IMR-90 (cell line): ENCODE results near the gene ECSCR. TPM values are rescaled to one million over a fixed set of nuclear protein-coding genes. Genes with fewer than 3 reads are reported as not detected.

Experiments
- ATAC-seq: fragments of 200-7000 bp; cut with Tn5 transposase; 2 replicates; pipeline ENCODE4 v1.9.1; 2020; ENCODE audit warnings: low read depth, mild to moderate bottlenecking, moderate library complexity
- BruUV-seq: library from RNA; stranded (reverse); fragments of 400-500 nt; replicated peaks from 2 replicates; lab custom pipeline; 2021; lab: Mats Ljungman, UMichigan
- CTCF ChIA-PET: fragments of 300-600 bp; formaldehyde crosslinking; extraction: SDS; loops from one replicate; lab custom pipeline; 2021; ENCODE audit warnings: antibody characterized with exemption; lab: Yijun Ruan, JAX
- POLR2A ChIA-PET: fragments of 300-600 bp; sonication (Branson Sonifier 250); formaldehyde crosslinking; loops from one replicate; lab custom pipeline; 2022; ENCODE audit warnings: antibody characterized with exemption; ENCODE audit not compliant: unreplicated experiment; lab: Charles Lee
- DNase-seq: peaks from one replicate; pipeline ENCODE4 v3.0.0; 2013
- H2AFZ ChIP-seq: replicated peaks from 2 replicates; pipeline ENCODE3; 2013; ENCODE audit warnings: low read length, mild to moderate bottlenecking; ENCODE audit not compliant: poor library complexity
- H2AK5ac ChIP-seq: 2 replicates; pipeline ENCODE4 v1.6.1; 2013; ENCODE audit warnings: low read depth, low read length, inconsistent platforms
- H2AK9ac ChIP-seq: replicated peaks from 2 replicates; pipeline ENCODE3; 2013; ENCODE audit warnings: mild to moderate bottlenecking, low read depth, low read length, moderate library complexity; ENCODE audit not compliant: poor library complexity
- H2BK120ac ChIP-seq: 2 replicates; pipeline ENCODE4 v1.6.1; 2013; ENCODE audit warnings: low read depth, low read length, inconsistent platforms
- H2BK15ac ChIP-seq: 3 replicates; pipeline ENCODE4 v1.6.1; 2013; ENCODE audit warnings: low read depth, low read length, inconsistent platforms
- H2BK20ac ChIP-seq: 2 replicates; pipeline ENCODE4 v1.6.1; 2013; ENCODE audit warnings: low read depth, mild to moderate bottlenecking, inconsistent platforms, low read length, moderate library complexity
- H2BK5ac ChIP-seq: 2 replicates; pipeline ENCODE4 v1.6.1; 2013; ENCODE audit warnings: mild to moderate bottlenecking, low read depth, low read length, inconsistent platforms; ENCODE audit not compliant: poor library complexity, severe bottlenecking
- H3K14ac ChIP-seq: replicated peaks from 2 replicates; pipeline ENCODE4 v1.6.1; 2013; ENCODE audit warnings: low read depth, low read length, inconsistent platforms
- H3K18ac ChIP-seq: 2 replicates; pipeline ENCODE4 v1.6.1; 2013; ENCODE audit warnings: low read depth, low read length, control low read depth
- H3K23ac ChIP-seq: 2 replicates; pipeline ENCODE4 v1.6.1; 2013; ENCODE audit warnings: low read depth, low read length, inconsistent platforms
- H3K27ac ChIP-seq: 2 replicates; pipeline ENCODE4 v1.5.1; 2013; ENCODE audit warnings: mild to moderate bottlenecking, control low read depth, low read length; ENCODE audit not compliant: insufficient read depth
- H3K27me3 ChIP-seq: 2 replicates; pipeline ENCODE4 v1.6.1; 2013; ENCODE audit warnings: low read length; ENCODE audit not compliant: control insufficient read depth, insufficient read depth
- H3K36me3 ChIP-seq: 2 replicates; pipeline ENCODE4 v1.6.1; 2013; ENCODE audit warnings: low read length, mixed read lengths; ENCODE audit not compliant: control insufficient read depth, insufficient read depth
- H3K4ac ChIP-seq: 2 replicates; pipeline ENCODE4 v1.6.1; 2013; ENCODE audit warnings: low read depth, low read length, inconsistent platforms
- H3K4me1 ChIP-seq: 2 replicates; pipeline ENCODE4 v1.6.1; 2013; ENCODE audit warnings: low read length, mixed read lengths; ENCODE audit not compliant: control insufficient read depth, insufficient read depth
- H3K4me2 ChIP-seq: 2 replicates; pipeline ENCODE4 v1.6.1; 2013; ENCODE audit warnings: low read depth, mild to moderate bottlenecking, control low read depth, low read length, moderate library complexity
- H3K4me3 ChIP-seq: 2 replicates; pipeline ENCODE4 v1.5.1; 2013; ENCODE audit warnings: low read depth, mild to moderate bottlenecking, control low read depth, low read length, moderate library complexity; ENCODE audit not compliant: insufficient read depth
- H3K56ac ChIP-seq: 2 replicates; pipeline ENCODE4 v1.6.1; 2013; ENCODE audit warnings: low read length, inconsistent platforms; ENCODE audit not compliant: insufficient read depth; ENCODE audit errors: extremely low read depth
- H3K79me1 ChIP-seq, 2 experiments: 2 replicates each; pipeline ENCODE4 v1.6.1; 2013; ENCODE audit warnings: low read length in 2 of 2, inconsistent platforms in 1 of 2, low read depth in 1 of 2
- H3K9ac ChIP-seq: 2 replicates; pipeline ENCODE4 v1.6.1; 2013; ENCODE audit warnings: low read depth, low read length, control low read depth
- H3K9me1 ChIP-seq: 2 replicates; pipeline ENCODE4 v1.6.1; 2013; ENCODE audit warnings: low read length, inconsistent platforms; ENCODE audit not compliant: insufficient read depth
- H3K9me3 ChIP-seq: 2 replicates; pipeline ENCODE4 v1.6.1; 2013; ENCODE audit warnings: low read length; ENCODE audit not compliant: control insufficient read depth, insufficient read depth
- H4K20me1 ChIP-seq: 2 replicates; pipeline ENCODE4 v1.6.1; 2013; ENCODE audit warnings: low read length, inconsistent platforms; ENCODE audit not compliant: insufficient read depth
- H4K5ac ChIP-seq: 2 replicates; pipeline ENCODE4 v1.6.1; 2013; ENCODE audit warnings: mild to moderate bottlenecking, low read depth, low read length, control low read depth
- H4K8ac ChIP-seq, 2 experiments: 2 replicates each; pipeline ENCODE4 v1.6.1; 2013; ENCODE audit warnings: low read depth in 2 of 2, low read length in 2 of 2, control low read depth in 1 of 2, inconsistent platforms in 1 of 2
- H4K91ac ChIP-seq: 2 replicates; pipeline ENCODE4 v1.6.1; 2013; ENCODE audit warnings: low read depth, low read length, inconsistent platforms; ENCODE audit not compliant: insufficient read depth
- BHLHE40 ChIP-seq: fragments of 150-350 bp; IDR thresholded peaks from 2 replicates; pipeline ENCODE4 v1.6.1; 2016; ENCODE audit warnings: mild to moderate bottlenecking, low read depth, low read length
- CEBPB ChIP-seq: IDR thresholded peaks from 2 replicates; pipeline ENCODE4 v1.6.1; 2012; ENCODE audit warnings: low read depth, low read length, improper control_type of control experiment
- CHD1 ChIP-seq: IDR thresholded peaks from 2 replicates; pipeline ENCODE4 v1.6.1; 2012; ENCODE audit warnings: low read depth, low read length, improper control_type of control experiment
- CTCF ChIP-seq: conservative IDR thresholded peaks from 2 replicates; pipeline ENCODE4 v1.5.1; 2012; ENCODE audit warnings: mild to moderate bottlenecking, low read depth, low read length, improper control_type of control experiment
- ELK1 ChIP-seq: fragments of 150-350 bp; IDR thresholded peaks from 2 replicates; pipeline ENCODE4 v1.6.1; 2016; ENCODE audit warnings: low read depth, mild to moderate bottlenecking, low read length, moderate library complexity, borderline replicate concordance
- FOS ChIP-seq: fragments of 150-350 bp; IDR thresholded peaks from 2 replicates; pipeline ENCODE4 v1.6.1; 2016; ENCODE audit warnings: low read depth, low read length
- MAFK ChIP-seq: IDR thresholded peaks from 2 replicates; pipeline ENCODE4 v1.6.1; 2012; ENCODE audit warnings: low read depth, low read length, improper control_type of control experiment
- MAZ ChIP-seq: IDR thresholded peaks from 2 replicates; pipeline ENCODE4 v1.6.1; 2012; ENCODE audit warnings: low read depth, mild to moderate bottlenecking, low read length, improper control_type of control experiment, moderate library complexity, borderline replicate concordance
- MXI1 ChIP-seq: IDR thresholded peaks from 2 replicates; pipeline ENCODE4 v1.6.1; 2012; ENCODE audit warnings: low read depth, mild to moderate bottlenecking, low read length, moderate library complexity, borderline replicate concordance
- NFE2L2 ChIP-seq: fragments of 150-350 bp; IDR thresholded peaks from 2 replicates; pipeline ENCODE4 v1.6.1; 2016; ENCODE audit warnings: low read depth, mild to moderate bottlenecking, low read length
- POLR2A ChIP-seq: IDR thresholded peaks from 2 replicates; pipeline ENCODE4 v1.6.1; 2012; ENCODE audit warnings: mild to moderate bottlenecking, low read depth, low read length
- RCOR1 ChIP-seq: IDR thresholded peaks from 2 replicates; pipeline ENCODE4 v1.6.1; 2012; ENCODE audit warnings: mild to moderate bottlenecking, low read length, improper control_type of control experiment; ENCODE audit not compliant: insufficient replicate concordance
- RFX5 ChIP-seq: IDR thresholded peaks from 2 replicates; pipeline ENCODE4 v1.8.0; 2012; ENCODE audit warnings: low read depth, mild to moderate bottlenecking, low read length, moderate library complexity
- SMC3 ChIP-seq: fragments of 150-350 bp; IDR thresholded peaks from 2 replicates; pipeline ENCODE4 v1.6.1; 2016; ENCODE audit warnings: low read depth, mild to moderate bottlenecking, antibody characterized with exemption, low read length, moderate library complexity
- USF2 ChIP-seq: fragments of 150-350 bp; IDR thresholded peaks from 2 replicates; pipeline ENCODE4 v1.6.1; 2017; ENCODE audit warnings: mild to moderate bottlenecking, antibody characterized with exemption, low read length, low read depth
- WGBS, 2 experiments: methylation state at CpG; one replicate each; pipeline versions ENCODE4 v1.1.5 to v1.1.7; 2013; ENCODE audit warnings: missing lambda C conversion rate in 2 of 2; ENCODE audit not compliant: insufficient read length in 1 of 2; ENCODE audit errors: extremely low coverage in 2 of 2; 5-methylcytosine and 5-hydroxymethylcytosine counted together
- dilution Hi-C: fragments of 300-500 bp; cut with HindIII; formaldehyde crosslinking; loops from one replicate; pipeline ENCODE4 v1.14.3; 2018; ENCODE audit warnings: low sequenced_read_pairs; ENCODE audit not compliant: unreplicated experiment
- in situ Hi-C: fragments of 300-500 bp; cut with MboI; formaldehyde crosslinking; loops from 3 replicates; pipeline ENCODE4 v1.14.3; 2019; ENCODE audit warnings: low sequenced_read_pairs, inconsistent platforms, mixed read lengths
- intact Hi-C: fragments of 100-400 bp; cut with micrococcal nuclease; formaldehyde crosslinking; loops from 2 replicates; pipeline ENCODE4 v1.10.0; 2022
- polyA plus RNA-seq, 3 experiments: library from polyadenylated mRNA; depleted of rRNA; stranded (reverse); fragments of >200 nt; gene quantifications; 2 replicates each; pipeline ENCODE4 v1.2.3, GENCODE V29; 2012; ENCODE audit warnings: low replicate concordance in 1 of 3
- total RNA-seq: library from RNA; depleted of rRNA; stranded (reverse); fragments of >200 nt; gene quantifications from 2 replicates; pipeline ENCODE4 v1.2.3, GENCODE V29; 2012

The ECSCR gene
- total and polyA plus RNA-seq, 2 of the 4 experiments (the other 2 are of a cell fraction), result 3.6 to 3.9 TPM

- H3K4ac ChIP-seq, result peak overlapping the region; percentile 89
- peaks cover 0 to 14% of the 10 kb centered on the region in 2 experiments; a peak in 1 of 4 replicates for H3K79me1 ChIP-seq
- intact Hi-C loops (no loop called here), dilution Hi-C loops (loop anchor here (25.0 kb wide), 1 partner anchor 109 kb away; no protein-coding TSS in a partner anchor), in situ Hi-C loops (no loop called here)
- H3K9me1 ChIP-seq, result peaks cover 8% of the 10 kb centered on the region
- peak overlapping the region; percentile 95 for H3K4me2 ChIP-seq
- peak overlapping the region; percentile 75 to 95; a peak in 3 of 4 replicates for H4K8ac ChIP-seq
- H2AK9ac ChIP-seq, result peak overlapping the region; percentile 73
- ChIA-PET CTCF (interaction anchor here (0.7 to 1.0 kb wide), 2 partner anchors 10 to 362 kb away, joined by 3 read pairs; no protein-coding TSS in a partner anchor), POLR2A (no interaction called here)
- H3K9me3 ChIP-seq, result no peaks in the 10 kb centered on the region
- peak overlapping the region; percentile 11; the same call in 1 of the 3 replicates for H2BK15ac ChIP-seq
- H4K5ac ChIP-seq, result peak overlapping the region; percentile 41; the same call in 1 of the 2 replicates
- H4K91ac ChIP-seq, result peak overlapping the region; percentile 40; the same call in 1 of the 2 replicates
- DNase-seq (no peak), ATAC-seq (no peak; the same call in 1 of the 2 replicates)
- peak overlapping the region; percentile 68; the same call in 1 of the 2 replicates for H2AK5ac ChIP-seq
- H2AFZ ChIP-seq, result peak overlapping the region; percentile 98
- peak overlapping the region; percentile 81; the same call in 1 of the 2 replicates for H3K23ac ChIP-seq
- peak overlapping the region; percentile 59; the same call in 1 of the 2 replicates for H2BK20ac ChIP-seq
- H2BK5ac ChIP-seq, result peak overlapping the region; percentile 45
- peak overlapping the region; percentile 20; the same call in 1 of the 2 replicates for H3K56ac ChIP-seq
- peak overlapping the region; percentile 97 for H3K14ac ChIP-seq
- H3K18ac ChIP-seq, result peak overlapping the region; percentile 1; the same call in 1 of the 2 replicates
- WGBS, 2 experiments, result 0% methylated on average over 1 of the region's 7 CpGs; no CpG with 5 or more reads in 1 of the 2 experiments
- peak overlapping the region; percentile 93 for H3K27ac ChIP-seq
- no peak overlapping the region for H2BK120ac ChIP-seq
- H4K20me1 ChIP-seq, result no peaks in the 10 kb centered on the region; the same call in 1 of the 2 replicates
- H3K27me3 ChIP-seq, result no peaks in the 10 kb centered on the region
- H3K4me3 ChIP-seq, result peak overlapping the region; percentile 59
- BruUV-seq, result TSS peak; percentile 51
- H3K4me1 ChIP-seq, result peaks cover 4% of the 10 kb centered on the region
- H3K9ac ChIP-seq, result peak overlapping the region; percentile 65
- no peaks in the 10 kb centered on the region for H3K36me3 ChIP-seq
- no peak for TF ChIP-seq MAZ
- TF ChIP-seq FOS, result no peak
- no peak for TF ChIP-seq POLR2A
- TF ChIP-seq CHD1, result no peak
- TF ChIP-seq CTCF, result no peak
- TF ChIP-seq RFX5, result no peak
- no peak for TF ChIP-seq USF2
- TF ChIP-seq NFE2L2, result no peak
- TF ChIP-seq BHLHE40, result no peak
- TF ChIP-seq ELK1, result no peak
- no peak for TF ChIP-seq MXI1
- no peak for TF ChIP-seq RCOR1
- TF ChIP-seq SMC3, result no peak
- TF ChIP-seq MAFK, result no peak
- TF ChIP-seq CEBPB, result no peak
These were observed 59.1 kb downstream of the ECSCR start for GRCh38 chr5:139403418-139403786.
